ENCODE data around the gene SLC2A6. TPM values are rescaled to one million over a fixed set of nuclear protein-coding genes. Genes with fewer than 3 reads are reported as not detected.
A peak's percentile ranks its signal among the peaks of the same experiment; 100 is the strongest.

Gene SLC2A6
- polyA plus RNA-seq, 3 donors: 1.3 to 1.6 (median 1.6) TPM

DNA sequence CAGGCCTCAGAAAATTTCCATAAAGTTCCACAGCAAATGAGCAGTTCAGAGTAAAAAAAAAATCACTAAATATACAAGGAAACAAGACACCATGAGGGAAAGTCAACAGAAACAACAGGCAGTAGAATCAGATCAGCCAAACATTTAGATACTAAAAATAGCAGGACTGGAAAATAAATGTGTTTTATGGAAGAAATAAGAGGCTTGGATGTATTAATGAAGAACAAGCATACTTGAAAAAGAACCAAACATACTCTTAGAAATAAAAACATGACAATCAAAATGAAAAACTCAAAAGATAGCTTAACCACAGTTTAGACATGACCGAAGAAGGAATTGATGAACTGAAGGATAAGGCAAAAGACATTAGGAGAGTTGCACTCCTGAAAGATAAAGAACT is 23.2 kb upstream of the SLC2A6 start:
- DNase-seq (ENCODE audit: extremely low read depth in 1 of 11, low read depth in 9 of 11, low spot score in 4 of 11): no peak

DNA sequence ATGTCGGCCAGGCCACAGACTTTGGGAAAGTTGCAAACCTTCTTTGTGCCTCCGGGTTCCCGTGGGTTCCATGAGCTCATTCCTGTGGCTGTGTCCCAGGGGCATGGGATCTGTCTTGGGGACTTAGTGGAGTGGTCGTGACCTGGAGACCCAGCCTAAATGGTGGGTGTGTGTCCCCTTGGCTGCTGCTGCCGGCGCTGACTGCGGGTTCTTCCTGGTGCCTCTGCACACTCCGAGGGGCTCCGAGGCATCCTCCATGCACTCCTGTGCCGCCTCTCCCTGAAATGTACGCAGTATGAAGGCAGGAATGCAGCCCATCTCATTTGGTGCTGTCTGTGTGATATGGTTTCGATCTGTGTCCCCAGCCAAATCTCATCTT is 21.0 kb upstream of the SLC2A6 start:
- DNase-seq (ENCODE audit: extremely low read depth in 1 of 11, low read depth in 9 of 11, low spot score in 4 of 11): no peak

DNA sequence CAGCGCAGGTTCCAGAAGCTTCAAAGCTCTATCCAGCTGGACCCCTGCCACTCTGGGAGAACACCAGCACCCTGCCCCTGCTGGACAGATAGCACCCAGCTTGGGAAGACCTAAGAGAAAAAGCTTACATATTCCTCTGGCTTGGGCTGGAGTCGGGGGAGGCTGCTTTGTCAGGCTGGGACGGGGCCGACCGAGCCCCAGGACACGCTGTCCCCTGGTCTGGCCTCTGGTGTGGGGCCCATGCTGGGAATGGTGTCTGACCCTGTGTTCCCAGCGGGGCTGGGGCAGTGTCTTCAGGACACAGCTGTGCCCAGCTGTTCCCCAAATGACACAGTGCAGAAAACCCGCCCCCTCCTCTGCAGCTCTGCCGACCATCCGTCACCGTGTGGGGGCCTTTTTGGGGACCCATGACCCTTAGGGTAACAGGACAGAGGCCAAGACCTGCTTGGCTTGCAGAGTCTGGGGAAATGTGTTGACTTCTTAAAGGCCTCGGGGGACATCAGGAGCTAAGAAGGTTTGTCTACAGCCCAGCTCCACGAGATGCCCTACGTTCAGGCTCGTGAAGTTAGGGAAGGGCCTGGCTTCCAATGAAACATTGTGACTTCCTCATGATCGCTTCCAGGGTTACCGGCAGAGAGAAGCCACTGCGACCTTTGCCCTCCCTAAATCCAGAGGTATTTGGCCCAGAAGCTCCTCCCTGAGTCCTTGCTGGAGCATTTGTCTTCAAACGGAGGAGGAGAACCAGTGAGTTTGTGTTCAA is 20.4 kb upstream of the SLC2A6 start:
- peak in 1 of 11 donors; percentile 53 for DNase-seq (ENCODE audit: extremely low read depth in 1 of 11, low read depth in 9 of 11, low spot score in 4 of 11)

DNA sequence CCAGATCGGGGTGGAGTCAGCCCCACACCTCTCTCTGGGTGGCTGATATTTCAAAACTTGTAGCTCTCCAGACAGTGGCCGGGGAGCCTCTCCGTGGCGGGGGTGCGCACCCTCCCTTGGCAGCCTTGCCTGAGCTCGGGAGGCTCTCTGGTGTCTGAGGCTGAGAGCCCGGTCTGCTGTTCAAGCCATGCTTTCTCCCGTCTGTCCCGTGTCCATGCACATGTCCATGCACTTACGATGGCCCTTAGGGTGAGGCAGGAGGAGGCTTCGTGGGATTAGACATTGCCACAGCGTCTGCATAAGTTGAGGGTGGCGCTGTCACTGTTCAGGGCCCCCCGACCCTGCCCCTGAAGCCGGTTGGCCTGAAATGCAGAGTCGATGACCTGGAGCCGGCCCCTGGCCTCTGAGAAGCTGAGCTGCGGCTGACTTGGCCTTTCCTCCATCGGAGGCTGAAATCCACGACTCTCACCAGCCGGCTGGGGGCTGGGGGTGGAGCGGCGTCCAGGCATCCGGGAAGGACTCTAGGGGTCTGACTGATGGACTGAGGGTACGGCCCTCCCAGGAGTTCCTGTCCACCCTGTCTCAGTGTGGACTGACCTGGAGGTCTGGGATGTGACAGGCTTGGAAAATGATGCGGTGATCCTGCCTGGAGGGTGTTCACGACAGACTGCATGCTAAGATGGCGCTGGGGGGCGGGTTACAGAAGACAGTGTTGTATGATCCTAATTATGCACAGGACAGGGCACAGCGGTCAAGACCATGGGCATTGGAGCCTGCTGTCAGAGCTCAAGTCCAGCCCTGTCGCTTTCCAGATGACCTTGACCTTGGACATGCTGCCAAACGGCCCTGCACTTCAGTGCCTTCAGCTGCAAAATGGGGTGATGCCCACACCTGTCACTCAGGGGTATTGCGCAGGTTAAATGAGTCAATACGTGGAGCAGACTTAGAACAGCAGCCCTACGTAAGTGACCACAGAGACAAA is 18.3 kb upstream of the SLC2A6 start:
- no peak for DNase-seq (ENCODE audit: extremely low read depth in 1 of 11, low read depth in 9 of 11, low spot score in 4 of 11)

DNA sequence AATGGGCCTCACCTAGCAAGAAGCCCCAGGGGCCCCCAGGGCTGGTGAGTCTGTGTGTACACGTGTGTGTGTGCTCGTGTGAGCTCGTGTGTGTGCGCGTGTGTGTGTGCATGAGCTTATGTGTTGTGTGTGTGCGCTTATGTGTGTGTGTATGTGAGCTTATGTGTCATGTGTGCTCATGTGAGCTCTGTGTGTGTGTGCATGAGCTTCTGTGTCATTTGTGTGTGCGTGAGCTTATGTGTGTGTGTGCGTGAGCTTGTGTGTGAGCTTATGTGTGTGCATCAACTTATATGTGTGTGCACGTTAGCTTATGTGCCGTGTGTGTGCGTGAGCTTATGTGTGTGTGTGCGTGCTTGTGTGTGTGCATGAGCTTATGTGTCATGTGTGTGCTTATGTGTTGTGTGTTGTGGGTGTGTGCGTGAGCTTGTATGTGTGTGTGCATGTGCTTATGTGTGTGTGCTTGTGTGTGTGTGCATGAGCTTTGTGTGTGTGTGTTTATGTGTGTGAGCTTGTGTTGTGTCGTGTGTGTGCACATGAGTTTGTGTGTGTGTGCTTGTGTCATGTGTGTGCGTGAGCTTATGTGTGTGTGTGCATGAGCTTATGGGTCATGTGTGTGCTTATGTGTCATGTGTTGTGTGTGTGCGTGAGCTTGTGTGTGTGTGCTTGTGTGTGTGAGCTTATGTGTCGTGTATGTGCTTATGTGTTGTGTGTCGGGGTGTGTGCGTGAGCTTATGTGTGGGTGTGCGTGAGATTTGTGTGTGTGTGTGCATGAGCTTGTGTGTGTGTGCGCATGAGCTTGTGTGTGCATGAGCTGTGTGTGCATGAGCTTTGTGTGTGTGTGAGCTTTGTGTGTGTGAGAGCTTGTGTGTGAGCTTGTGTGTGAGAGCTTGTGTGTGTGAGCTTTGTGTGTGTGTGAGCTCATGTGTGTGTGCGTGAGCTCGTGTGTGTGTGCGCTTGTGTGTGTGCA is 16.7 kb upstream of the SLC2A6 start:
- DNase-seq (ENCODE audit: extremely low read depth in 1 of 11, low read depth in 9 of 11, low spot score in 4 of 11): no peak

DNA sequence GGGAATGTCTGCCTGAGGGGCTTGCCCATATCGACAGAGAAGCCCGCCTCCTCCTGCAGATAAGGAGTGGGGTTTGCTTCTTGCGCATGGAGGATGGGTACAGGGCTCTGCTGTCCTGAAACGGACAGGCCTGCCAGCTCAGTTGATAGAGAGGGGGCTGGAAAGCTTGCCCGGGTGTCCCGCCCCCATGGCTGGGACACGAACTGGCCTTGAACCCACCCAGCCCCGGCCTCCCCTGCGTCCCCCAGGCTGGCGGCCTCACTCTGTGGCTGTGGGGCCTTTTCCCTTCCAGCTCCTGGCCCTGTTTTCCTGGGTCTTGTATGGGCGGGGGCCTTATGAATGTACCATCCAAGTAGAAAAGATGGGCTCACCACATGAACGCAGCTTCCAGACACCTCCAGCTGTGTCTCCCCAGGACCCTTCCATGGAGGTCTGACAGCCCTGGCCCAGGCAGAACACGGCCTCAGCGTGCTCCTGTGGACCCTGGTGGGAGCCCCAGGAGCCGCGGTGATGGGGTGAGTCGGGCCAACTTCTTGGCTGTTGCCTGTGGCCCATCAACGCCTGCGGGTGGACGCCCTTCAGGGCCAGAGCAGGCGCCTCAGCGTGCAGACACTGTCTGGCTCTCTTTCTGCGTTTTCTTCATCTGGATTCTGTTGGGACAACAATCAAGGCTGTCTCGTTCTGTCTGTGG is 15.9 kb upstream of the SLC2A6 start:
- no peak for DNase-seq (ENCODE audit: extremely low read depth in 1 of 11, low read depth in 9 of 11, low spot score in 4 of 11)

DNA sequence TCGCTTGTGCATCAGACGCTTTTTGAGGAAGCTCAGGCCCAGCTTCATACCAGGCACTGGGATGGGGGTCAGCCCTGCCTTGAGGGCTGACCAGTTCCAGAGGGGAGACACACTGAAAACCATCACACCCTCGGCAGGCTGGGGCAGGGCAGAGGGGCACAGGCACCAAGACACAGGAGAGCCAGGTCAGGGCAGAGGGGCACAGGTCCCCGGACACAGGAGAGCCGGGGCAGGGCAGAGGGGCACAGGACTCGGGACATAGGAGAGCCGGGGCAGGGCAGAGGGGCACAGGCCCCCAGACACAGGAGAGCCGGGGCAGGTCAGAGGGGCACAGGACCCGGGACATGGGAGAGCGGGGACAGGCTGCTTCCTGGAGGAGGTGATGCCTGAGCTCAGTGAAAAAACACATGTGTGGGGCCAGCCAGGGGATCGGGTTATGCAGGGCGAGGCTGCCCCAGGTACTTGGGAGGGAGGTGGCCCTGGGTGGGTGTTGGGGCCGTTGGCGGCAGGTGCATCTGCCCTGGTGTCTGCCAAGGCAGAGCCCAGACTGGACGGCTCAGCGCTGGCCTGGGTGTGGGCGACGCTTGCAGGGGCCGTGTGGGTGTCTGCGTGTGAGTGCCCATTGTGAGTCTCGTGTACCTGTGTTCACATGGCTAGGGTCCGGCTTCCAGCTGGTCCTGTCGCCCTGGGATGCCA is 15.1 kb upstream of the SLC2A6 start:
- DNase-seq (ENCODE audit: extremely low read depth in 1 of 11, low read depth in 9 of 11, low spot score in 4 of 11): no peak

DNA sequence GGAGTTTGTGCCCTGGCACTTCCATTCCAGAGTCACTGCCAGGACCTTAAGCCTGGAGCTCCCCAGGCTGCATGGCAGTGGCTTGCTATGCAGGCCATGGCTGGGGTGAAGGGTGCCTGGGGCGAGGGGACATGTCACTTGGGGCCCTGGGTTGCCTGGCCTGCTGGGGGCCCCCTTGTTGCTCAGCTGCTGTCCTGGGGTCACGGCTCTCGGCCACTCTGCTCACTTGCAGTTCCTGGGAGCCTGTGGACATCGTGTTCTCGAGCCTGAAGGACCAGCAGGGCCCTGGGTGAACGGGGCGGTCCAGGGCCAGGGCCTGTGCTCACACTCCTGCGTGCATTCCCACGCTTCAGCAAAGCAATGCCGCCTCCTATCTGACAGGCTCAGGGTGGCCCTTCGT is 14.5 kb upstream of the SLC2A6 start:
- no peak for DNase-seq (ENCODE audit: extremely low read depth in 1 of 11, low read depth in 9 of 11, low spot score in 4 of 11)

DNA sequence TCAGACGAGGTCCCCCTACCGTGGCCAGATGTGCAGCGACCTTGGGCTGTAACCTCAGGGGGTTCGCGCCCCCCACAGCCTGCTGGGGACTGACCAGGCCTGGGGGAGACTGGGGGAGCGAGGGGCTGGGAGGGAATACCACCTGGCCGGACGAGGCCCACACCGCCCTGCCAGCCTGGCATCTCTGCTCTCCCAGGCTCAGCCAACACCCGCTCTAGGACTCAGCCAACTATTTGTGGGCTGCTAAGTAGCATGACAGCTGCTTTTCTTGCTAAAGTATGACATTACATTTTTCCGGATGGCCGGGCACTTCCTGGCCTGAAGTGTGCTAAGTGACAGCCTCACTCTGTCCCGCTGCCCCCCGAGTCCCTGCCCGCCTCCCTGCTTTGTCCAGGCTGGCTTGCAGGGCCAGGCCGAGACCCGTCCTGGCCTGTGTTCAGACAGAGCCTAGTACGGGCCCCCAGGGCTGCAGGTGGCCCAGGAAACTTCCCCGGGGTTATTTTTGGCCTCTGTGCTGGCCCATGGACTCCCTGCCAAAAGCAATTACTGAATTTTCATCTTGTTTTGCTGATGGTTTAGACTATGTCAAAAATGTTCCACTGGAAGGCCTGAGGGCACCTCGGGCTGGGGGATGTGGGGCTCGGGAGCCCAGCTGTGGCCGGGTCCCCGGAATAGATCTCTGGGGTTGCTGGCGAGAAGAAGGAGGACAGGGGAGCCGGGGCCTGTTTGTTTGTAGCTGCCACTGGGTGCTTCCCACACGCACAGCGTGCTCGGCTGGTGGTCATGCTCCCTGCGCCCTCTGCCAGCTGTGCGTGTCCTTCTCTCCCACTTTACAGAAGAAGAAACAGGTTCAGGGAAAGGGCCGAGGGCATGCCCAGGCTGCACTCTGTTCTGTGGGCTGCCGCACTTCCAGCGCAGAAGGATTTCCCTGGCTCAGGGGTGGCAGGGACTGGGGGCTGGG is 13.4 kb upstream of the SLC2A6 start:
- no peak for DNase-seq (ENCODE audit: extremely low read depth in 1 of 11, low read depth in 9 of 11, low spot score in 4 of 11)

DNA sequence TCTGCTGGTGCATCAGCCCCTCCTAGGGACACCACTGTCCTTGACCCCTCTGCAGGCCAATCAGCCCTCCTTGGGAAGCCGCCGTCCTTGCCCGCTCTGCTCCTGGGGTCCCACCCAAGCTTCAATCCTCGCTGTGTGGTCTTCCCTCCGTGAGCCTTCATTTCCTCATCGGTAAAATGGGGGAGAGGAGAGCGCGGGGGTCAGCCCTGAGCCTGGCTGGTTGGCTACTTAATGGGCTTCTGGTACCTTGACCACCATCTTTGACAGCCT is 12.7 kb upstream of the SLC2A6 start:
- DNase-seq (ENCODE audit: extremely low read depth in 1 of 11, low read depth in 9 of 11, low spot score in 4 of 11): no peak

DNA sequence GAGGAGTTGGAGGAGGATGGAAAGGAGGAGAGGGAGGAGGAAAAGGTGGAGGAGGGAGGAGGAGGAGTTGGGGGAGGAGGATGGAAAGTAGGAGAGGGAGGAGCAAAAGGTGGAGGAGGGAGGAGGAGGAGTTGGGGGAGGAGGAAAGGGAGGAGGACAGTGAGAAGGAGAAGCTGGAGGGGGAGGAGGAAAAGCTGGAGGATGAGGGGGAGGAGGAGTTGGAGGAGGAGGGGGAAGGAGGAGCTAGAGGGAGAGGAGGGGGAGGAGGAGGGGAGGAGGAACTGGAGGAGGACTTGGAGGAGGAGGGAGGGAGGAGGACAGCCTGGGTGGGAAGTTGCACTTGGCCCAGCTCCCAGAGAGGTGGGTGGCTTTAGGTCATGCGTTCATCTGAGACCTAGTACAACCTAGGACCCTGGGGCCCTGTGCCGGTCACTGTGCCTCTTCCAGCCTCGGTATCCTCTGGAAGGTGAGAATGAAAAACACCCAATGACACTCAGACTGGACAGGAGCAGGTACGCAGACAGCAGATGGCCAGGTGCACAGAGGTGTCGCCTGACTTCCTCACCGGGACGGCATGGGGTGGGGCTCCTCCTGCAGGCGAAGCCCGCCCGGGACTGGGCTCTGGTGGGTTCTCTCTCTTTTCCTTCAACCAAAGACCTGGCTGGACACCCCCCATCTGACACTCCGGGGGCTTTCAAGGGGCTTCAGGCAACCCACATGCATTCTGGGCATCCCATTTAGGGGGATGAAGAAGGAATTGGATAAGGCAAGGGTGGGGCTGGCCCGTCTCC is 12.2 kb upstream of the SLC2A6 start:
- DNase-seq (ENCODE audit: extremely low read depth in 1 of 11, low read depth in 9 of 11, low spot score in 4 of 11): no peak

DNA sequence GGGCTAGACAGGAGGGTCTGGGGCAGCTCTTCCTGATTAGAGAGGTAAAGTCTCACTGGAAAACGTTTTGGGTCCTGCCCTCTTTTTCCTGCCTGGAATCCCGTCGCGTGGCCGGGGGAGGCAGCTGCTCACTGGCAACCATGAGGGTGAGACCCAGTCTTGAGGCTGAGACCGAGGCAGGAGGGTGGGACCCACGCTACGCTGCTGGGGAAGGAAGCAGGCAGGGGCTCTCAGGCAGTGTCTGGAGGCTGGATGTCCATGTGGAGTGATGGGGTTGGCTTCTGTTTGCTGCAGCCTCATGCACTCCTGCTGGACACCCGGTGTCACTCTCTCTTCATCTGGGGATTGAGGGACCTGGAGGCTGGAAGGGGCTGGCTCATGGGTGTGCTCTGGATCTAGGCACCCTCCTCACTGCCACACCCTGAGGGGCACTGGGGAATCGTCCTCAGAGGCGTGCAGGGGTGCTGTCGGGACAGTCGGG is 11.3 kb upstream of the SLC2A6 start:
- DNase-seq (ENCODE audit: extremely low read depth in 1 of 11, low read depth in 9 of 11, low spot score in 4 of 11): no peak

DNA sequence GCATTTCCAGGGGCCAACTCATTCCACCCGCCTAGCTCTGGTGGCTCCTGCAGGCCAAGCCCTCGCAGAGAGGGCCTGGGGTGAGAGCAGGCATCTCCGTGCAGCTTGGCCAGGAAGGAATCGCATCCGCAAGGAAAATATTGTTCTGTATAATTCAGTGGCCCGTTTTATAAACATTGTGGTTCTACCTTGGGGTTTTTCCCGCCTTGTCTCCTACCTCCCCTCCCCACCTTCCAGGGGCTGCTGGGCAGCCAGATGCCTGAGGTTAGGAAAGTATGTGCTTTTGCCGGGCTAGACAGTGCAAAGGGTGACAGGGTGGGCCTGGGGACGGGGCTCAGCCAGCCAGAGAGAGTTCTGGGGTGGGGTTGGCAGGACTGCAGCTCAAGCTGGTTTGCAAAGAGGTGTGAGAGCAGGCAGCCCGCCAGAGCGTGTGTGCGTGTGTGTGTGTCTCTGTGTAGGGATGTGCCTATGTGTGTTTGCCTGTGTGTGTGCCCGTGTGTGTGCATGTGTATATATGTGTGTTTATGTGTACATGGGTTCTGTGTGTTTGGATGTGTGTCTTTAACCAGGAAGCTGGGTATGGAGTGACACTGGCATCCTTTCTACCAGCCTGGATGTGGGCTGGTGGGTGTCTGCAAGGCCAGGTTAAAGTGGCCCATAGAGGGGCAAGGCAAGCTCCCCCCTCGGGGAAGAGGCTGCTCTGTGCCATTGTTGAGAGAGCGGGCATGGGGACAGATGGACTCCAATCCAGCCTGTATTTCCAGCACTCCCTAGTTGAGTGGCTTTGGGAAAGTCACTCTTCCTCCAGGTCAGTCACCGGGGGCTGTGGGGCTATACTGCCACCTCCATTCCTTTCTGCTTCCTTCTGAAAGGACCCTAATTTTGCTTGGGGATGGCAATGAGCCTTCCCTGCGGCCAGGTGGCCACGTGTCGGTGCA is 10.6 kb upstream of the SLC2A6 start:
- DNase-seq (ENCODE audit: extremely low read depth in 1 of 11, low read depth in 9 of 11, low spot score in 4 of 11): no peak

DNA sequence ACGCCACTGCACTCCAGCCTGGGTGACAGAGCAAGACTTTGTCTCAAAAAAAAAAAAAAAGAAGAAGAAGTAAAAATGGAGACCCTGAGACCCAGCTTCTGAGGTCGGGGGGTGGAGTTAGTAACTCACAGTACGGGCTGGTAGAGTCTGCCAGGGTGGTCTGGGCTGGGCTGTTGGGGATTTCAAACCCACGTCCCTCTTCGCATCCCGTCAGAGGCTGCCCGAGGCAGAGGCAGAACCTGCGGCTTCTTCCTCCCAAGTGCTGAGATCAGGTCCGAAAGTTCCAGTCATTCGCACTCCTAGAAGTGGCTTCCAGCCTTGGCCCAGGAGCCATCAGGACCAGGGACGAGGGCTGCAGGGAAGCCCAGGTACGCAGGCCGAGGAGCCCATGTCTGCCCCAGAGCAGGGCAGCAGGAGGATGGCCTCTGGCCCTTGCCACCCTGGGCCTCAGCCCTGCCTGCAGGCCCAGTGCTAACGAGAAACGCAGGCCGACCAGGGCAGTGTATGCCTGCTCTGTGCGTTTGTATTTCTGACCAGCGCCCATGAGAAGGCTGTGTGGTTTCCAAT is 9.9 kb upstream of the SLC2A6 start:
- DNase-seq (ENCODE audit: extremely low read depth in 1 of 11, low read depth in 9 of 11, low spot score in 4 of 11): no peak

DNA sequence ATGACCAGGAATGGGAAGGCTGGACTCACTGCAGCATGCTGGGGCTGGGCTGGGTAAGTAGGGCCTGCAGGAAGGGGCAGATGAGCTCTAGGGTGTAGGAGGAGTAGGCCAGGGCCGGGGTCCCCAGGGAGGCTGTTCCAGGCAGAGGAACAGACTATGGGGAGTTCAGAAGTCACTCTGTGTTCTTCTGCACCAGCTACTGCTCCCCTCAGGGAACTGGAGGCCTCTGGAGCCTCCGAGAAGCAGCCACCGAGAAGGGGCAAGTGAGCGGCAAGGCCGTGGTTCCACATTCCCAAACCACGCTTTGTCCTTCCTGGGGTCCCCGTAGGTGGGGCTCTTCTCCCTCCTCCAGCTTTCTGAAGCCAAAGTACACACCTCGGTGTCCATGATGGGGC is 8.4 kb upstream of the SLC2A6 start:
- DNase-seq (ENCODE audit: extremely low read depth in 1 of 11, low read depth in 9 of 11, low spot score in 4 of 11): no peak

All from renal cortex interstitium (tissue), 11 donors.